GM23338 (cell line): ENCODE data around the gene HSD11B1L. TPM values are rescaled to one million over a fixed set of nuclear protein-coding genes. Genes with fewer than 3 reads are reported as not detected.

Experiments used
- ATAC-seq: fragments of 200-7000 bp; cut with Tn5 transposase; 3 replicates; pipeline ENCODE4 v1.9.1; 2020
- DNase-seq: peaks from one replicate; pipeline ENCODE4 v3.0.0-alpha.2; 2015; ENCODE audit warnings: low spot score
- H2AFZ ChIP-seq: fragments of 200-600 bp; sonication (generic); 2 replicates; pipeline ENCODE4 v1.8.0; 2016; ENCODE audit warnings: antibody characterized with exemption, mild to moderate bottlenecking, moderate library complexity
- H3F3A ChIP-seq: fragments of 200-600 bp; sonication (generic); replicated peaks from 2 replicates; pipeline ENCODE4 v1.8.0; 2017; ENCODE audit warnings: antibody characterized with exemption, mixed run types, low read depth
- H3K27ac ChIP-seq: fragments of 200-600 bp; sonication (generic); 2 replicates; pipeline ENCODE4 v1.6.1; 2016; ENCODE audit warnings: low read depth
- H3K27me3 ChIP-seq: fragments of 200-600 bp; sonication (generic); 2 replicates; pipeline ENCODE4 v1.8.0; 2016; ENCODE audit warnings: mild to moderate bottlenecking, mixed run types, moderate library complexity; ENCODE audit not compliant: insufficient read depth
- H3K36me3 ChIP-seq: fragments of 200-600 bp; sonication (generic); 2 replicates; pipeline ENCODE4 v1.8.0; 2016; ENCODE audit warnings: mild to moderate bottlenecking; ENCODE audit not compliant: insufficient read depth
- H3K4me1 ChIP-seq: fragments of 200-600 bp; sonication (generic); 2 replicates; pipeline ENCODE4 v1.8.0; 2016; ENCODE audit warnings: mild to moderate bottlenecking, moderate library complexity; ENCODE audit not compliant: insufficient read depth
- H3K4me2 ChIP-seq: fragments of 200-600 bp; sonication (generic); 2 replicates; pipeline ENCODE4 v1.7.1; 2017; ENCODE audit warnings: mixed run types
- H3K4me3 ChIP-seq: fragments of 200-600 bp; sonication (generic); 2 replicates; pipeline ENCODE4 v1.6.1; 2016; ENCODE audit warnings: mixed run types
- H3K79me2 ChIP-seq: fragments of 200-600 bp; sonication (generic); replicated peaks from 2 replicates; pipeline ENCODE4 v1.8.0; 2017; ENCODE audit warnings: mild to moderate bottlenecking; ENCODE audit not compliant: insufficient read depth
- H3K9me2 ChIP-seq: fragments of 200-600 bp; sonication (generic); 2 replicates; pipeline ENCODE4 v1.8.0; 2017; ENCODE audit not compliant: insufficient read depth
- H4K20me1 ChIP-seq: fragments of 200-600 bp; sonication (generic); replicated peaks from 2 replicates; pipeline ENCODE4 v1.8.0; 2017; ENCODE audit warnings: mild to moderate bottlenecking; ENCODE audit not compliant: insufficient read depth
- H3K27ac Mint-ChIP-seq: 2 replicates; pipeline ENCODE4 v1.8.0; 2020; ENCODE audit warnings: inconsistent platforms, mild to moderate bottlenecking, moderate library complexity, mixed read lengths
- H3K27me3 Mint-ChIP-seq: 3 replicates; pipeline ENCODE4 v1.8.0; 2022; ENCODE audit warnings: low read depth, mild to moderate bottlenecking, moderate library complexity, mixed read lengths, inconsistent platforms; ENCODE audit not compliant: insufficient read depth, poor library complexity
- H3K36me3 Mint-ChIP-seq: 3 replicates; pipeline ENCODE4 v1.8.0; 2021; ENCODE audit warnings: low read depth, mild to moderate bottlenecking, inconsistent platforms, moderate library complexity, mixed read lengths
- H3K4me1 Mint-ChIP-seq: 3 replicates; pipeline ENCODE4 v1.8.0; 2020; ENCODE audit warnings: mild to moderate bottlenecking, inconsistent platforms, mixed read lengths
- H3K4me3 Mint-ChIP-seq: 3 replicates; pipeline ENCODE4 v1.8.0; 2021; ENCODE audit warnings: moderate library complexity, mild to moderate bottlenecking, inconsistent platforms, mixed read lengths
- H3K9me3 Mint-ChIP-seq: 3 replicates; pipeline ENCODE4 v1.8.0; 2020; ENCODE audit warnings: moderate library complexity, mild to moderate bottlenecking, inconsistent platforms, mixed read lengths
- CREB1 ChIP-seq: fragments of 250-450 bp; sonication (Bioruptor Pico); IDR thresholded peaks from 2 replicates; pipeline ENCODE4 v1.5.0; 2020; ENCODE audit warnings: low read depth, mild to moderate bottlenecking, moderate library complexity
- ETS1 ChIP-seq: IDR thresholded peaks from 2 replicates; pipeline ENCODE4 v1.6.1; 2016; ENCODE audit warnings: antibody characterized with exemption
- EZH2phosphoT487 ChIP-seq: fragments of 200-600 bp; sonication (generic); IDR thresholded peaks from one replicate; pipeline ENCODE4 v1.8.1; 2018; ENCODE audit warnings: antibody characterized with exemption; ENCODE audit not compliant: unreplicated experiment
- NANOG ChIP-seq: IDR thresholded peaks from 2 replicates; pipeline ENCODE4 v1.6.1; 2016; ENCODE audit warnings: antibody characterized with exemption, borderline replicate concordance
- POLR2AphosphoS5 ChIP-seq: IDR thresholded peaks from 2 replicates; pipeline ENCODE4 v1.6.1; 2016; ENCODE audit warnings: antibody characterized with exemption, low read depth
- STAT1 ChIP-seq: IDR thresholded peaks from one replicate; pipeline ENCODE4 v1.6.1; 2016; ENCODE audit warnings: antibody characterized with exemption; ENCODE audit not compliant: unreplicated experiment
- ZNF331 ChIP-seq: fragments of 250-450 bp; sonication (Bioruptor Pico); IDR thresholded peaks from 2 replicates; pipeline ENCODE4 v1.5.0; 2020; ENCODE audit warnings: low read depth, mild to moderate bottlenecking, moderate library complexity
- ZNF462 ChIP-seq: fragments of 250-450 bp; sonication (Bioruptor Pico); IDR thresholded peaks from 2 replicates; pipeline ENCODE4 v1.5.0; 2020; ENCODE audit warnings: mild to moderate bottlenecking, moderate library complexity
- polyA plus RNA-seq: library from polyadenylated mRNA; unstranded; fragments of >200 nt; fragmentation: Nextera tagmentation; extraction: Ambion mirVana; gene quantifications from 2 replicates; pipeline ENCODE4 v1.2.1, GENCODE V29; 2016
- total RNA-seq: library from RNA; depleted of rRNA; stranded (reverse); fragments of >200 nt; shearing (Covaris generic); gene quantifications from 2 replicates; pipeline ENCODE4 v1.2.3, GENCODE V29; 2014

The HSD11B1L gene
- total and polyA plus RNA-seq, 2 experiments from 2014 or later, result 12.9 to 18.4 TPM

GRCh38 chr19:5718037-5718578 is 37.3 kb downstream of the HSD11B1L start:
- peak overlapping the region; percentile 98 for H3K27ac Mint-ChIP-seq

More at GRCh38 chr19:5718037-5718578, 37.3 kb downstream of the HSD11B1L start:
- peaks cover 15% of the 10 kb centered on the region for H3K4me1 Mint-ChIP-seq
- Histone ChIP-seq H2AFZ (no peak overlapping the region), H3K4me2 (peak overlapping the region; percentile 99), H3K79me2 (peaks cover 56% of the 10 kb centered on the region), H3F3A (0 out of 2 replicates have a peak, but pooled peaks cover 5% of the 10 kb centered on the region), H3K27me3 (no peaks in the 10 kb centered on the region), H3K9me2 (no peaks in the 10 kb centered on the region), H3K27ac (peak overlapping the region; percentile 89; the same call in 1 of the 2 replicates), H4K20me1 (peaks cover 31% of the 10 kb centered on the region), H3K4me3 (peak overlapping the region; percentile 88), H3K4me1 (peaks cover 8% of the 10 kb centered on the region), H3K36me3 (peaks cover 4% of the 10 kb centered on the region)
- no peak for TF ChIP-seq ETS1
- no peak for TF ChIP-seq ZNF462
- TF ChIP-seq STAT1, result no peak
- no peak for TF ChIP-seq EZH2phosphoT487
- TF ChIP-seq CREB1 (CRISPR knock-in tag), result no peak
- TF ChIP-seq NANOG, result no peak
- no peak for TF ChIP-seq ZNF331
- no peak for TF ChIP-seq POLR2AphosphoS5
- peak overlapping the region; percentile 98 for H3K4me3 Mint-ChIP-seq
- H3K9me3 Mint-ChIP-seq, result no peaks in the 10 kb centered on the region
- H3K36me3 Mint-ChIP-seq, result peaks cover 46% of the 10 kb centered on the region
- peaks cover 22% of the 10 kb centered on the region for H3K27me3 Mint-ChIP-seq
- no peak for DNase-seq
- no peak for ATAC-seq
